ENCODE results near the gene MYH15.

Gene MYH15

GRCh38 chr3:108414007-108414406 lies 96.4 kb downstream of the MYH15 start:
- peak; percentile 22 for DNase-seq (ENCODE audit: low read depth)

GRCh38 chr3:108412121-108412750 lies 98.2 kb downstream of the MYH15 start:
- DNase-seq (ENCODE audit: low read depth) = no peak

GRCh38 chr3:108410531-108410984 lies 99.8 kb downstream of the MYH15 start:
- DNase-seq (ENCODE audit: low read depth) = no peak

- no peak for DNase-seq (ENCODE audit: low read depth)
Observed at GRCh38 chr3:108409800-108410178, 100.6 kb downstream of the MYH15 start.

- no peak for DNase-seq (ENCODE audit: low read depth)
Observed at GRCh38 chr3:108408883-108409799, 101.3 kb downstream of the MYH15 start.

- no peak for DNase-seq (ENCODE audit: low read depth)
Observed at GRCh38 chr3:108407886-108408285, 102.5 kb downstream of the MYH15 start.

- peak; percentile 65 for DNase-seq (ENCODE audit: low read depth)
Observed at GRCh38 chr3:108406661-108407206, 103.7 kb downstream of the MYH15 start.

GRCh38 chr3:108406063-108406660 lies 104.2 kb downstream of the MYH15 start:
- DNase-seq (ENCODE audit: low read depth) = no peak

- no peak for DNase-seq (ENCODE audit: low read depth)
Observed at GRCh38 chr3:108404368-108404767, 106.0 kb downstream of the MYH15 start.

- DNase-seq (ENCODE audit: low read depth) = no peak
Observed at GRCh38 chr3:108403686-108404345, 106.6 kb downstream of the MYH15 start.

- no peak for DNase-seq (ENCODE audit: low read depth)
Observed at GRCh38 chr3:108403198-108403597, 107.2 kb downstream of the MYH15 start.

GRCh38 chr3:108401836-108402235 lies 108.6 kb downstream of the MYH15 start:
- no peak for DNase-seq (ENCODE audit: low read depth)

GRCh38 chr3:108398510-108398909 lies 111.9 kb downstream of the MYH15 start:
- DNase-seq (ENCODE audit: low read depth) = no peak

GRCh38 chr3:108396336-108396735 lies 114.1 kb downstream of the MYH15 start:
- DNase-seq (ENCODE audit: low read depth) = no peak

GRCh38 chr3:108394563-108394962 lies 115.8 kb downstream of the MYH15 start:
- DNase-seq (ENCODE audit: low read depth) = no peak

GRCh38 chr3:108394016-108394415 lies 116.4 kb downstream of the MYH15 start:
- no peak for DNase-seq (ENCODE audit: low read depth)

- DNase-seq (ENCODE audit: low read depth) = no peak
Observed at GRCh38 chr3:108393128-108393900, 117.1 kb downstream of the MYH15 start.

- DNase-seq (ENCODE audit: low read depth) = peak; percentile 50
Observed at GRCh38 chr3:108391917-108392593, 118.3 kb downstream of the MYH15 start.

- no peak for DNase-seq (ENCODE audit: low read depth)
Observed at GRCh38 chr3:108389372-108389771, 121.0 kb downstream of the MYH15 start.

Measured in fibroblast of gingiva (primary cell).